GM21717 (cell line): ENCODE data around the gene SPTLC2.
A peak's percentile ranks its signal among the peaks of the same experiment; 100 is the strongest.
"Not testable (repeated sequence)": the region's sequence is repeated elsewhere in the genome, so short reads cannot be mapped to it uniquely, and the experiment has no call there.

Experiments
- ATAC-seq: cut with Tn5 transposase; IDR thresholded peaks from one replicate; pipeline ENCODE4 v1.9.1; 2021; ENCODE audit warnings: mild to moderate bottlenecking, moderate library complexity; ENCODE audit not compliant: unreplicated experiment

The SPTLC2 gene

GRCh38 chr14:77554816-77555599, 61.4 kb downstream of the SPTLC2 start:
- no peak for ATAC-seq

GRCh38 chr14:77554207-77554606, 62.2 kb downstream of the SPTLC2 start:
- ATAC-seq: peak; percentile 51

GRCh38 chr14:77549451-77549850, 67.0 kb downstream of the SPTLC2 start:
- ATAC-seq: no peak

GRCh38 chr14:77547512-77548180, 68.8 kb downstream of the SPTLC2 start:
- ATAC-seq: no peak

GRCh38 chr14:77545171-77545570, 71.3 kb downstream of the SPTLC2 start:
- not testable (repeated sequence) for ATAC-seq

GRCh38 chr14:77544571-77544970, 71.9 kb downstream of the SPTLC2 start:
- no peak for ATAC-seq

GRCh38 chr14:77543637-77544334, 72.7 kb downstream of the SPTLC2 start:
- ATAC-seq: no peak

GRCh38 chr14:77543240-77543551, 73.2 kb downstream of the SPTLC2 start:
- no peak for ATAC-seq

GRCh38 chr14:77542421-77543239, 73.8 kb downstream of the SPTLC2 start:
- ATAC-seq: no peak

GRCh38 chr14:77541905-77542304, 74.5 kb downstream of the SPTLC2 start:
- peak; percentile 74 for ATAC-seq

GRCh38 chr14:77536951-77537350, 79.5 kb downstream of the SPTLC2 start:
- not testable (repeated sequence) for ATAC-seq

GRCh38 chr14:77531071-77531470, 85.4 kb downstream of the SPTLC2 start:
- ATAC-seq: no peak

GRCh38 chr14:77529963-77530362, 86.5 kb downstream of the SPTLC2 start:
- ATAC-seq: no peak

GRCh38 chr14:77529213-77529612, 87.2 kb downstream of the SPTLC2 start:
- no peak for ATAC-seq

GRCh38 chr14:77528701-77529100, 87.7 kb downstream of the SPTLC2 start:
- not testable (repeated sequence) for ATAC-seq

GRCh38 chr14:77526266-77526665, 90.2 kb downstream of the SPTLC2 start:
- no peak for ATAC-seq

- no peak for ATAC-seq
These were observed 91.9 kb downstream of the SPTLC2 start for GRCh38 chr14:77524536-77524935.

- ATAC-seq: no peak
These were observed 93.3 kb downstream of the SPTLC2 start for GRCh38 chr14:77523109-77523508.

GRCh38 chr14:77520555-77520954, 95.9 kb downstream of the SPTLC2 start:
- no peak for ATAC-seq

GRCh38 chr14:77516126-77516525, 100.3 kb downstream of the SPTLC2 start:
- ATAC-seq: no peak
